ENCODE data around the gene CST11.

GRCh38 chr20:23401051-23401450 is 51.6 kb downstream of the CST11 start:
- no peak for TF ChIP-seq EZH2 (optimal IDR thresholded peaks at IDR 0.05; ENCODE audit: low read depth, low read length)
- no peak for TF ChIP-seq EZH2phosphoT487 (IDR thresholded peaks at IDR 0.05; ENCODE audit: low read length)
